Stimulated activated CD8-positive, alpha-beta memory T cell treated with anti-CD3 and anti-CD28 coated beads, Interleukin-2, amount 100 ng/mL, for 48 hours (primary cell): ENCODE measurements around the gene CPNE5.

Experiments used
- DNase-seq, 2 donors: peaks; one replicate each; pipeline ENCODE4 v3.0.0-alpha.2; 2020; ENCODE audit warnings: low read depth in 2 of 2

Gene CPNE5

GRCh38 chr6:36838896-36839748 is at the start of gene CPNE5:
Gene CPNE5 (minus strand): TSS chr6:36839444. CDS start chr6:36839377, 67 bp downstream.
- DNase-seq = no peak

- no peak for DNase-seq
Observed at GRCh38 chr6:36888115-36888643, 48.9 kb upstream of the CPNE5 start.

GRCh38 chr6:36886950-36887618 is 47.8 kb upstream of the CPNE5 start:
- DNase-seq = no peak

- peak; percentile 95 to 96 for DNase-seq
Observed at GRCh38 chr6:36885461-36886401, 46.5 kb upstream of the CPNE5 start, which contains the start of gene C6orf89. Gene C6orf89 (plus strand): TSS chr6:36885952. CDS start chr6:36899445, 13,493 bp downstream.

- DNase-seq = no peak
Observed at GRCh38 chr6:36884610-36885009, 45.4 kb upstream of the CPNE5 start.

GRCh38 chr6:36875250-36875633 is 36.0 kb upstream of the CPNE5 start:
- no peak for DNase-seq

GRCh38 chr6:36874443-36875249 is 35.4 kb upstream of the CPNE5 start, which contains the start of gene PPIL1:
Gene PPIL1 (minus strand): TSS chr6:36874803. CDS start chr6:36874772, 31 bp downstream.
- peak; percentile 65 to 75 for DNase-seq

- DNase-seq = no peak
Observed at GRCh38 chr6:36873612-36874442, 34.6 kb upstream of the CPNE5 start.

- no peak for DNase-seq
Observed at GRCh38 chr6:36873115-36873514, 33.9 kb upstream of the CPNE5 start.

GRCh38 chr6:36871686-36872085 is 32.4 kb upstream of the CPNE5 start:
- DNase-seq = no peak

GRCh38 chr6:36867471-36868224 is 28.4 kb upstream of the CPNE5 start:
- no peak for DNase-seq

GRCh38 chr6:36865835-36866234 is 26.6 kb upstream of the CPNE5 start:
- no peak for DNase-seq

- DNase-seq = no peak
Observed at GRCh38 chr6:36863670-36864540, 24.7 kb upstream of the CPNE5 start.

- no peak for DNase-seq
Observed at GRCh38 chr6:36862848-36863382, 23.7 kb upstream of the CPNE5 start.

- no peak for DNase-seq
Observed at GRCh38 chr6:36862164-36862847, 23.1 kb upstream of the CPNE5 start.

- DNase-seq = no peak
Observed at GRCh38 chr6:36860126-36860525, 20.9 kb upstream of the CPNE5 start.

GRCh38 chr6:36858407-36858981 is 19.2 kb upstream of the CPNE5 start:
- no peak for DNase-seq
